Measurements from ENCODE around the gene SENP1. TPM values are rescaled to one million over a fixed set of nuclear protein-coding genes. Genes with fewer than 3 reads are reported as not detected.
"Not testable (repeated sequence)": the region's sequence is repeated elsewhere in the genome, so short reads cannot be mapped to it uniquely, and the experiment has no call there.

The SENP1 gene
- total RNA-seq, 6 donors from 2014 or later, result 6.3 to 27.3 (median 13.5) TPM

GRCh38 chr12:48119078-48119833, 13.4 kb upstream of the SENP1 start, which contains the start of gene PFKM:
Gene PFKM, plus strand, starts transcription at chr12:48119364. Its CDS starts 3,411 bp downstream, at chr12:48122775.
- 1 to 2% methylated on average over 20 of the region's 20 CpGs for WGBS, 2 donors
- Histone ChIP-seq H3K36me3 (peaks cover 0 to 17% (median 1%) of the 10 kb centered on the region in 4 donors), H3K4me3 (peak within 1 kb of the TSS; percentile 34 to 70 (median 64)), H3K4me1 (peaks cover 6 to 22% (median 11%) of the 10 kb centered on the region in 4 donors), H3K27me3 (no peaks in the 10 kb centered on the region), H3K27ac (peak within 1 kb of the TSS; percentile 15 to 58 (median 23)), H3K9me3 (no peaks in the 10 kb centered on the region)
- peak; percentile 98 to 99 for ATAC-seq (ENCODE audit: low FRiP score in 2 of 2)
- DNase-seq, result peak in 1 of 2 donors; percentile 89
- peak; percentile 9 to 47 for TF ChIP-seq POLR2AphosphoS5 (IDR thresholded peaks at IDR 0.05)
- TF ChIP-seq CTCF (IDR thresholded peaks at IDR 0.05), result no peak
- TF ChIP-seq POLR2A (IDR thresholded peaks at IDR 0.05), result peak in 1 of 4 donors; percentile 26

- no peak for DNase-seq
- TF ChIP-seq POLR2AphosphoS5 (IDR thresholded peaks at IDR 0.05), result no peak
- TF ChIP-seq CTCF (IDR thresholded peaks at IDR 0.05), result no peak
- TF ChIP-seq EP300 (IDR thresholded peaks at IDR 0.05), result no peak
- no peak for TF ChIP-seq POLR2A (IDR thresholded peaks at IDR 0.05)
- ATAC-seq (ENCODE audit: low FRiP score in 2 of 2), result no peak
- peaks cover 0 to 8% (median 1%) of the 10 kb centered on the region in 4 donors for H3K36me3 ChIP-seq
- peak overlapping the region in 1 of 4 donors; percentile 28 for H3K27ac ChIP-seq
- H3K4me1 ChIP-seq, result peaks cover 6 to 22% (median 11%) of the 10 kb centered on the region in 4 donors
- peak overlapping the region in 3 of 4 donors; percentile 64 to 70 (median 64) for H3K4me3 ChIP-seq
- 30 to 34% methylated on average over 3 of the region's 3 CpGs for WGBS, 2 donors
- H3K9me3 ChIP-seq, result no peaks in the 10 kb centered on the region
- no peaks in the 10 kb centered on the region for H3K27me3 ChIP-seq
These were observed 12.5 kb upstream of the SENP1 start for GRCh38 chr12:48118284-48118871.

- no peak overlapping the region for H3K27ac ChIP-seq
- TF ChIP-seq POLR2AphosphoS5 (IDR thresholded peaks at IDR 0.05) (no peak), EP300 (IDR thresholded peaks at IDR 0.05) (no peak), CTCF (IDR thresholded peaks at IDR 0.05) (no peak), POLR2A (IDR thresholded peaks at IDR 0.05) (no peak)
- ATAC-seq (ENCODE audit: low FRiP score in 2 of 2) (no peak), DNase-seq (no peak)
- WGBS, 2 donors, result 85 to 100% methylated on average over 1 of the region's 1 CpG
- no peaks in the 10 kb centered on the region for H3K9me3 ChIP-seq
- no peaks in the 10 kb centered on the region for H3K27me3 ChIP-seq
- no peaks in the 10 kb centered on the region for H3K36me3 ChIP-seq
- no peak overlapping the region for H3K4me3 ChIP-seq
- peaks cover 6 to 22% (median 12%) of the 10 kb centered on the region in 4 donors for H3K4me1 ChIP-seq
These were observed 10.1 kb upstream of the SENP1 start for GRCh38 chr12:48115957-48116356.

- WGBS, 2 donors, result 94% methylated on average over 5 of the region's 5 CpGs
- not testable (repeated sequence) for H3K27ac ChIP-seq; H3K36me3 ChIP-seq; H3K9me3 ChIP-seq; H3K4me3 ChIP-seq; H3K27me3 ChIP-seq; ATAC-seq (ENCODE audit: low FRiP score in 2 of 2); DNase-seq
- peaks cover 7 to 19% (median 8%) of the 10 kb centered on the region in 4 donors for H3K4me1 ChIP-seq
These were observed 5.4 kb upstream of the SENP1 start for GRCh38 chr12:48111312-48111693.

GRCh38 chr12:48110691-48111311, 4.9 kb upstream of the SENP1 start:
- Histone ChIP-seq H3K27me3 (no peaks in the 10 kb centered on the region), H3K4me3 (no peak overlapping the region), H3K9me3 (no peaks in the 10 kb centered on the region), H3K4me1 (peaks cover 7 to 19% (median 8%) of the 10 kb centered on the region in 4 donors), H3K36me3 (no peaks in the 10 kb centered on the region), H3K27ac (no peak overlapping the region)
- ATAC-seq (ENCODE audit: low FRiP score in 2 of 2) (peak in 1 of 2 donors; percentile 92), DNase-seq (peak in 1 of 2 donors; percentile 76)
- 60 to 67% methylated on average over 1 of the region's 1 CpG for WGBS, 2 donors
- TF ChIP-seq POLR2A (IDR thresholded peaks at IDR 0.05), result no peak
- TF ChIP-seq POLR2AphosphoS5 (IDR thresholded peaks at IDR 0.05), result no peak
